ENCODE results near the gene RPA4.

The RPA4 gene

DNA sequence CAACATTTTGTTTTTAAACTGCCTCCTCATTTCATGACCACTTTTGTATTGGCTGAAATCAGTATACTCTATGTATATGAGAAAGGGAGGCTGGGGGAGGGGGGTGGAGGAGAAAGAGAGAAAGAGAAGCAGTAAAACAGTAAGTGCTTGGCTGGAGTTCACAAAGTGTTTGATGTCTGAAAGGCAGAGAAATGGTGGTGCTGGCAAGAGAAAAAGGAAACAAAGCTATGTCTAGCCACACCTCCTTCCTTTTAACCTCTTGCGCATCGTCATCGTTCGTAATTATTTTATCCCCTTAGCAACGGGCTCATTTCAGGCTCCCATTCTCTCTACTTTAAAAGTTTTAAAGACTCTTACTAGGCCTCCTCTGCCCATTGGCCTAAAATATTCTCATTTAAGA, 25.6 kb downstream of the RPA4 start:
- H3K27ac ChIP-seq: no peak overlapping the region
- TF ChIP-seq, protein P1, sequence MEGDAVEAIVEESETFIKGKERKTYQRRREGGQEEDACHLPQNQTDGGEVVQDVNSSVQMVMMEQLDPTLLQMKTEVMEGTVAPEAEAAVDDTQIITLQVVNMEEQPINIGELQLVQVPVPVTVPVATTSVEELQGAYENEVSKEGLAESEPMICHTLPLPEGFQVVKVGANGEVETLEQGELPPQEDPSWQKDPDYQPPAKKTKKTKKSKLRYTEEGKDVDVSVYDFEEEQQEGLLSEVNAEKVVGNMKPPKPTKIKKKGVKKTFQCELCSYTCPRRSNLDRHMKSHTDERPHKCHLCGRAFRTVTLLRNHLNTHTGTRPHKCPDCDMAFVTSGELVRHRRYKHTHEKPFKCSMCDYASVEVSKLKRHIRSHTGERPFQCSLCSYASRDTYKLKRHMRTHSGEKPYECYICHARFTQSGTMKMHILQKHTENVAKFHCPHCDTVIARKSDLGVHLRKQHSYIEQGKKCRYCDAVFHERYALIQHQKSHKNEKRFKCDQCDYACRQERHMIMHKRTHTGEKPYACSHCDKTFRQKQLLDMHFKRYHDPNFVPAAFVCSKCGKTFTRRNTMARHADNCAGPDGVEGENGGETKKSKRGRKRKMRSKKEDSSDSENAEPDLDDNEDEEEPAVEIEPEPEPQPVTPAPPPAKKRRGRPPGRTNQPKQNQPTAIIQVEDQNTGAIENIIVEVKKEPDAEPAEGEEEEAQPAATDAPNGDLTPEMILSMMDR (IDR thresholded peaks at IDR 0.05): no peak
- no peak for TF ChIP-seq ZFX (IDR thresholded peaks at IDR 0.05; ENCODE audit: borderline replicate concordance)

DNA sequence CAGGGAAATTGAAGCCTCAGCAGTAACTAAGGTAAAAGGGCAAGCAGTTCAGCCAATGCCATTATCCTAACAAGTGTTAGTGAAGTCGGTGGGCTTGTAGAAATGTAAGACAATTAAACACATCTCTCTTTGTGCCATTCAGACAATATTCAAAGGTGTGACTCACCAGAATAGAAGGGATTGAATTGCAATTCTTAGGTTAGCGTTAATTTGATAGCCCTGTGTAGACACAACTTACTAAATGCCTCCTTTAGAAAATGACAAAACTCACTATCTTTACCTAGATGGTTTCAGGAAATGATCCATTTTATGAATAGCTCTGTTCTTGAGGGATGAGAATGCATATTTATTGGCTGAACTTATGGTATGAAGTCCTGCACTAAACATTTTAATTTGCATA, 35.2 kb downstream of the RPA4 start:
- TF ChIP-seq, protein P1 (IDR thresholded peaks at IDR 0.05): no peak
- TF ChIP-seq ZFX (IDR thresholded peaks at IDR 0.05; ENCODE audit: borderline replicate concordance): no peak

DNA sequence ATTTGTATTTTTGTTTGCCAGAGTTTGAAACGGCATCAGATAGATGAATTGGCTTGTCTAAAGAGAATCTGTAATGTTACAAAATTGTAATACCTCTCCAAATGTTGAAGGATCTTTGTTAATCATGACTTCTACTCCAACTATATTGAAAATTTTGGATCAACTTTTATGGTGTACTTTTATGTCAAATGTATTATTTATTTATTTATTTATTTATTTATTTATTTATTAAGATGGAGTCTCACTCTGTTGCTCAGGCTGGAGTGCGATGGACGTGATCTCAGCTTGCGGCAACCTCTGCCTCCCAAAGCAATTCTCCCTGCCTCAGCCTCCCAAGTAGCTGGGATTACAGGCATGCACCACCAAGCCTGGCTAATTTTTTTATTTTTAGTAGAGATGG, 36.0 kb downstream of the RPA4 start:
- H3K27ac ChIP-seq: no peak overlapping the region
- TF ChIP-seq, protein P1 (IDR thresholded peaks at IDR 0.05): no peak
- no peak for TF ChIP-seq ZFX (IDR thresholded peaks at IDR 0.05; ENCODE audit: borderline replicate concordance)

More for the DNA sequence above, 35.2 kb downstream of the RPA4 start:
- H3K27ac ChIP-seq: no peak overlapping the region

DNA sequence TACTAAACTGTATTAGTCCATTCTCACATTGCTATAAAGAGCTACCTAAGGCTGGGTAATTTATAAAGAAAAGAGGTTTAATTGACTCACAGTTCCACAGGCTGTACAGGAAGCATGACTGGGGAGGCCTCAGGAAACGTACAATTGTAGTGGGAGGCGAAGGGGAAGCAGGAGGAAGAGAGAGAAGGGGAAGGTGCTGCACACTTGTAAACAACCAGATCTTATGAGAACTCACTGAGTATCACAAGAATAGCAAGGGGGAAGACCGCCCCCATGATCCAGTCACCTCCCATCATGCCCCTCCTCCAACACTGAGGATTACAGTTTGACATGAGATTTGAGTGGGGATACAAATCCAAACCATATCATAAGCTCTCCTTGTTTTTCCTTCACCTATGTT, 40.9 kb downstream of the RPA4 start:
- no peak for TF ChIP-seq ZFX (IDR thresholded peaks at IDR 0.05; ENCODE audit: borderline replicate concordance)
- TF ChIP-seq, protein P1 (IDR thresholded peaks at IDR 0.05): no peak
- H3K27ac ChIP-seq: no peak overlapping the region

DNA sequence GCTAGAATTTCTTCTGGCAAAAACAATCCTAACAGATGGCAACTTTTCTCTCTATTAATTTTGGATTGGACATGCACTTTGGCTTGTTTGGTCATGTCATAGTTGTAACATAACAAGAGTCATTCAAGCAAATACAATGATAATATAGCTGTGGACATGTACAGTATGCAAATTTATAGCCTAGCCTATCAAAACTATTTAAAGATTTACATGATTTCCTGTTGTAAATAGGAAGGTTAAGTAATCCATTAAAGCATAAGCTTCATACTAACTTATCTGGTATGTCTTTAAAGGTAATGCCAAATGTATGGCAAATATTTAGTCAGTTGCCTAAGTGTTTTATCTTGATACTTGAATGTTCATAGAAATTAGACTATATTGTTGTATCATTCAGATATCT, 45.3 kb downstream of the RPA4 start:
- TF ChIP-seq ZFX (IDR thresholded peaks at IDR 0.05; ENCODE audit: borderline replicate concordance): no peak
- TF ChIP-seq, protein P1 (IDR thresholded peaks at IDR 0.05): no peak
- H3K27ac ChIP-seq: no peak overlapping the region

Measured in 22Rv1 (cell line).